Spleen (tissue), 7 donors: ENCODE data around the gene RMI1.

Experiments used
- POLR2A ChIP-seq, 3 donors: fragments of 450-650 bp; IDR thresholded peaks; one replicate each; pipeline ENCODE4 v1.5.1; 2017; ENCODE audit warnings: antibody characterized with exemption in 3 of 3, mild to moderate bottlenecking in 1 of 3
- POLR2AphosphoS5 ChIP-seq, 3 donors: sonication (generic); formaldehyde crosslinking; IDR thresholded peaks; one replicate each; pipeline ENCODE4 v1.5.1; 2017; ENCODE audit warnings: antibody characterized with exemption in 3 of 3
- TF ChIP-seq, protein P1 (sequence below), 11 experiments: fragments of 200-600 bp in 7 of 11; fragments of 450-650 bp in 4 of 11; sonication (generic) in 4 of 11; IDR thresholded peaks in 8 of 11; conservative IDR thresholded peaks in 3 of 11; 1 replicate in 7 of 11; 2 replicates in 4 of 11; pipeline versions ENCODE4 v1.4.0 to v1.8.0; 2016 to 2021; ENCODE audit warnings: antibody characterized with exemption in 11 of 11, inconsistent platforms in 4 of 11, mild to moderate bottlenecking in 1 of 11
- donor health status: DM: no; HTN: no; CAD: no; lungs with moderate emphysema.
- donor health status: DM: no; HTN: no; CAD: no.
- donor health status: DM: no; HTN: no; CAD: no.

DNA sequence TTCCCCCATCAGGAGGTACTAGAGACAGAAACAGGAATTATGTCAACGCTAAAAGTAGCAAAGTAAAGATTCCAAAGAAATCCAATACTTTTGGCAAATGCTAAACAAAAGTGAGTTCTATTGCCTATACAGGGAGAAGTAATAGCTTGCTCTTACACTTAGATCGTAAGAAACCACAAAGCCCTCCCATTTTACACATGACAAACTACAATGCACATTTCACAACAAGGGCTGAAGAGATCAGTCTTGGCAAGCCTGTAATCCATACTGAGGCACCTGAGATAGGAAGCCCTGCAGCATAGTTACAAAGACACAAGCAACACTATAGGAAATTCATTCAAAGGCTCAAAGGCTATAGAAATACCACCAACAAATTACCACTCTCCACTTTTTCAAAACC is 8.3 kb upstream of the RMI1 start:
- TF ChIP-seq, protein P1, sequence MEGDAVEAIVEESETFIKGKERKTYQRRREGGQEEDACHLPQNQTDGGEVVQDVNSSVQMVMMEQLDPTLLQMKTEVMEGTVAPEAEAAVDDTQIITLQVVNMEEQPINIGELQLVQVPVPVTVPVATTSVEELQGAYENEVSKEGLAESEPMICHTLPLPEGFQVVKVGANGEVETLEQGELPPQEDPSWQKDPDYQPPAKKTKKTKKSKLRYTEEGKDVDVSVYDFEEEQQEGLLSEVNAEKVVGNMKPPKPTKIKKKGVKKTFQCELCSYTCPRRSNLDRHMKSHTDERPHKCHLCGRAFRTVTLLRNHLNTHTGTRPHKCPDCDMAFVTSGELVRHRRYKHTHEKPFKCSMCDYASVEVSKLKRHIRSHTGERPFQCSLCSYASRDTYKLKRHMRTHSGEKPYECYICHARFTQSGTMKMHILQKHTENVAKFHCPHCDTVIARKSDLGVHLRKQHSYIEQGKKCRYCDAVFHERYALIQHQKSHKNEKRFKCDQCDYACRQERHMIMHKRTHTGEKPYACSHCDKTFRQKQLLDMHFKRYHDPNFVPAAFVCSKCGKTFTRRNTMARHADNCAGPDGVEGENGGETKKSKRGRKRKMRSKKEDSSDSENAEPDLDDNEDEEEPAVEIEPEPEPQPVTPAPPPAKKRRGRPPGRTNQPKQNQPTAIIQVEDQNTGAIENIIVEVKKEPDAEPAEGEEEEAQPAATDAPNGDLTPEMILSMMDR (IDR thresholded peaks at IDR 0.05 in 8 of 11, conservative IDR thresholded peaks at IDR 0.05 in 3 of 11), result no peak
- TF ChIP-seq POLR2A (IDR thresholded peaks at IDR 0.05) (no peak), POLR2AphosphoS5 (IDR thresholded peaks at IDR 0.05) (no peak)
